GM19372 (cell line): Measurements from ENCODE around the gene HADHB.
"Not testable (repeated sequence)": the region's sequence is repeated elsewhere in the genome, so short reads cannot be mapped to it uniquely, and the experiment has no call there.

Experiments used
- ATAC-seq: cut with Tn5 transposase; IDR thresholded peaks from one replicate; pipeline ENCODE4 v1.9.1; 2021; ENCODE audit warnings: mild to moderate bottlenecking, low read depth, moderate library complexity; ENCODE audit not compliant: unreplicated experiment

HADHB gene

GRCh38 chr2:26243470-26244308, 1.1 kb upstream of the HADHB start:
- ATAC-seq: no peak

- peak; percentile 6 for ATAC-seq
Measured at GRCh38 chr2:26245231-26245732, 543 bp downstream of the HADHB start.

GRCh38 chr2:26245810-26246209, 1.1 kb downstream of the HADHB start:
- no peak for ATAC-seq

- ATAC-seq: no peak
Measured at GRCh38 chr2:26246818-26247217, 2.1 kb downstream of the HADHB start.

- no peak for ATAC-seq
Measured at GRCh38 chr2:26249625-26250024, 4.9 kb downstream of the HADHB start.

- ATAC-seq: no peak
Measured at GRCh38 chr2:26251893-26252292, 7.2 kb downstream of the HADHB start.

- ATAC-seq: no peak
Measured at GRCh38 chr2:26255759-26256384, 11.1 kb downstream of the HADHB start.

- not testable (repeated sequence) for ATAC-seq
Measured at GRCh38 chr2:26258836-26259235, 14.1 kb downstream of the HADHB start.

GRCh38 chr2:26268213-26268612, 23.5 kb downstream of the HADHB start:
- no peak for ATAC-seq

- not testable (repeated sequence) for ATAC-seq
Measured at GRCh38 chr2:26268670-26269385, 24.1 kb downstream of the HADHB start.

- ATAC-seq: no peak
Measured at GRCh38 chr2:26269571-26270158, 24.9 kb downstream of the HADHB start.

GRCh38 chr2:26270373-26270772, 25.6 kb downstream of the HADHB start:
- no peak for ATAC-seq

GRCh38 chr2:26273501-26273900, 28.8 kb downstream of the HADHB start:
- ATAC-seq: no peak

GRCh38 chr2:26274058-26274613, 29.4 kb downstream of the HADHB start:
- no peak for ATAC-seq

- no peak for ATAC-seq
Measured at GRCh38 chr2:26276484-26277227, 31.9 kb downstream of the HADHB start.

- ATAC-seq: no peak
Measured at GRCh38 chr2:26279886-26280285, 35.1 kb downstream of the HADHB start.

- ATAC-seq: no peak
Measured at GRCh38 chr2:26281226-26281625, 36.5 kb downstream of the HADHB start.

- no peak for ATAC-seq
Measured at GRCh38 chr2:26283606-26284005, 38.9 kb downstream of the HADHB start.

- no peak for ATAC-seq
Measured at GRCh38 chr2:26284132-26284531, 39.4 kb downstream of the HADHB start.

- ATAC-seq: no peak
Measured at GRCh38 chr2:26285931-26286330, 41.2 kb downstream of the HADHB start.
